Colonic mucosa (tissue), 4 donors: ENCODE data around the gene MYLIP. TPM values are rescaled to one million over a fixed set of nuclear protein-coding genes. Genes with fewer than 3 reads are reported as not detected.

Experiments used
- DNase-seq: peaks from one replicate; pipeline ENCODE4 v3.0.0-alpha.2; 2020
- H3K27ac ChIP-seq: fragments of 200-600 bp; one replicate; pipeline ENCODE4 v1.8.0; 2021
- H3K27me3 ChIP-seq: fragments of 200-600 bp; one replicate; pipeline ENCODE4 v1.8.0; 2021
- H3K36me3 ChIP-seq: fragments of 200-600 bp; one replicate; pipeline ENCODE4 v1.8.0; 2021
- H3K4me1 ChIP-seq: fragments of 200-600 bp; one replicate; pipeline ENCODE4 v1.8.0; 2021; ENCODE audit warnings: mild to moderate bottlenecking
- H3K4me3 ChIP-seq: fragments of 200-600 bp; one replicate; pipeline ENCODE4 v1.8.0; 2021
- H3K9ac ChIP-seq, 2 donors: one replicate each; pipeline ENCODE4 v1.7.0; 2013; ENCODE audit warnings: control low read depth in 2 of 2, low read depth in 2 of 2, low read length in 2 of 2
- H3K9me3 ChIP-seq: fragments of 200-600 bp; one replicate; pipeline ENCODE4 v1.8.0; 2021
- CTCF ChIP-seq: fragments of 200-600 bp; IDR thresholded peaks from one replicate; pipeline ENCODE4 v1.8.0; 2022; ENCODE audit warnings: antibody characterized with exemption, mild to moderate bottlenecking
- intact Hi-C: fragments of 100-400 bp; cut with DNase I; formaldehyde crosslinking; loops from one replicate; pipeline ENCODE4 v1.14.1; 2022
- total RNA-seq, 2 donors: library from RNA; stranded (reverse); fragmentation: NEBNext Ultra II Directional in 1 of 2; extraction: Animal tissue kit (Norgen Biotek cat#: 25700) in 1 of 2; gene quantifications; one replicate each; pipeline ENCODE4 v1.2.1, GENCODE V29; 2021
- donor health status: healthy.
- donor health status: DM: no; HTN: no; CAD: no.
- donor health status: DM: no; HTN: no; CAD: no.

The MYLIP gene
- total RNA-seq, 2 donors from 2014 or later: 23.9 to 32.2 TPM

GRCh38 chr6:16121339-16121738 is 7.5 kb upstream of the MYLIP start:
- Histone ChIP-seq H3K27me3 (no peaks in the 10 kb centered on the region), H3K4me3 (no peak overlapping the region), H3K9ac (no peak overlapping the region), H3K9me3 (no peaks in the 10 kb centered on the region), H3K36me3 (no peaks in the 10 kb centered on the region), H3K4me1 (no peaks in the 10 kb centered on the region), H3K27ac (no peak overlapping the region)
- DNase-seq: no peak
- intact Hi-C loops: no loop called here
- TF ChIP-seq CTCF: no peak

GRCh38 chr6:16122197-16122596 is 6.7 kb upstream of the MYLIP start:
- DNase-seq: no peak
- Histone ChIP-seq H3K27me3 (no peaks in the 10 kb centered on the region), H3K9me3 (no peaks in the 10 kb centered on the region), H3K4me1 (no peaks in the 10 kb centered on the region), H3K9ac (no peak overlapping the region), H3K27ac (no peak overlapping the region), H3K4me3 (no peak overlapping the region), H3K36me3 (no peaks in the 10 kb centered on the region)
- TF ChIP-seq CTCF: no peak
- intact Hi-C loops: no loop called here

GRCh38 chr6:16124198-16125180 is 4.4 kb upstream of the MYLIP start:
- Histone ChIP-seq H3K9ac (no peak overlapping the region), H3K27ac (no peak overlapping the region), H3K36me3 (no peaks in the 10 kb centered on the region), H3K4me1 (no peaks in the 10 kb centered on the region), H3K9me3 (no peaks in the 10 kb centered on the region), H3K4me3 (no peak overlapping the region), H3K27me3 (no peaks in the 10 kb centered on the region)
- DNase-seq: no peak
- intact Hi-C loops: loop anchor here (5.0 kb wide), 1 partner anchor 432 kb away; no protein-coding TSS in a partner anchor
- TF ChIP-seq CTCF: no peak

- Histone ChIP-seq H3K27me3 (no peaks in the 10 kb centered on the region), H3K4me3 (no peak overlapping the region), H3K4me1 (no peaks in the 10 kb centered on the region), H3K36me3 (no peaks in the 10 kb centered on the region), H3K9ac (no peak overlapping the region), H3K27ac (no peak overlapping the region), H3K9me3 (no peaks in the 10 kb centered on the region)
- no peak for DNase-seq
- intact Hi-C loops: loop anchor here (5.0 kb wide), 1 partner anchor 434 kb away; no protein-coding TSS in a partner anchor
- no peak for TF ChIP-seq CTCF
Measured at GRCh38 chr6:16126056-16126455, 2.8 kb upstream of the MYLIP start.

- H3K27ac ChIP-seq: no peak overlapping the region
- intact Hi-C loops: loop anchor here (5.0 kb wide), 1 partner anchor 435 kb away; no protein-coding TSS in a partner anchor
Measured at GRCh38 chr6:16126861-16127260, 2.0 kb upstream of the MYLIP start.

More at GRCh38 chr6:16126861-16127260, 2.0 kb upstream of the MYLIP start:
- H3K9ac ChIP-seq: no peak overlapping the region
- H3K4me3 ChIP-seq: no peak overlapping the region
- TF ChIP-seq CTCF: no peak
- H3K27me3 ChIP-seq: no peaks in the 10 kb centered on the region
- no peaks in the 10 kb centered on the region for H3K36me3 ChIP-seq
- no peaks in the 10 kb centered on the region for H3K4me1 ChIP-seq
- no peak for DNase-seq
- H3K9me3 ChIP-seq: no peaks in the 10 kb centered on the region
